LNCaP clone FGC (cell line): Measurements from ENCODE around the gene TNFAIP3.

Experiments used
- DNase-seq: peaks from one replicate; pipeline ENCODE4 v3.0.0-alpha.2; 2011; ENCODE audit warnings: low read depth
- H3K4me3 ChIP-seq: 2 replicates; pipeline ENCODE4 v1.5.1; 2011; ENCODE audit warnings: mild to moderate bottlenecking, low read depth, low read length, control low read depth
- TF ChIP-seq, protein P1 (sequence below): IDR thresholded peaks from 2 replicates; pipeline ENCODE4 v1.5.1; 2012; ENCODE audit warnings: mild to moderate bottlenecking; ENCODE audit not compliant: control insufficient read depth, insufficient read depth; ENCODE audit errors: extremely low read depth

Gene TNFAIP3

DNA sequence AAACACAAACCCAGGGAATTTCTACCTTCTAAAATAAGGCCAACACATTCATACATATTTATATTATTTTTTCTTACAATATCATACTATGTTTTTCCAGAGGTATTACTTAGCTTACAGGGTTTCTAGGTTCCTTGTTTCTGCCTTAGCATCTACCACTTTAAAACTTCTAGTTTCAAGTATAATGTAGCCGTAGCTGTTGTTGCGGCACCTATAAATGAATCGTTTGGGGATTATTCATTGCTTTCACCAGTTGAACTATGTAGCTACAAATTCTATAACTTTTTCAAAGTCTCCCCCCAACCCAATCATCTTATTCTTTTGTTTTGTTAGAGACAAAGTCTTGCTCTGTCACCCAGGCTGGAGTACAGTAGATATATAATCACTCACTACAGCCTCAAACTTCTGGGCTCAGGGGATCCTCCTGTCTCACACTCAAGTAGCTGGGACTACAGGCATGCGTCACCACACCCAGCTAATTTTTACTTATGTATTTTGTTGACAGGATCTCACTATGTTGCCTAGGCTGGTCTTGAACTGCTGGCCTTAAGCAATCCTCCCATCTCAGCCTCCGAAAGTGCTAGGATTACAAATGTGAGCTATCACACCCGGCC is 43.9 kb downstream of the TNFAIP3 start:
- TF ChIP-seq, protein P1, sequence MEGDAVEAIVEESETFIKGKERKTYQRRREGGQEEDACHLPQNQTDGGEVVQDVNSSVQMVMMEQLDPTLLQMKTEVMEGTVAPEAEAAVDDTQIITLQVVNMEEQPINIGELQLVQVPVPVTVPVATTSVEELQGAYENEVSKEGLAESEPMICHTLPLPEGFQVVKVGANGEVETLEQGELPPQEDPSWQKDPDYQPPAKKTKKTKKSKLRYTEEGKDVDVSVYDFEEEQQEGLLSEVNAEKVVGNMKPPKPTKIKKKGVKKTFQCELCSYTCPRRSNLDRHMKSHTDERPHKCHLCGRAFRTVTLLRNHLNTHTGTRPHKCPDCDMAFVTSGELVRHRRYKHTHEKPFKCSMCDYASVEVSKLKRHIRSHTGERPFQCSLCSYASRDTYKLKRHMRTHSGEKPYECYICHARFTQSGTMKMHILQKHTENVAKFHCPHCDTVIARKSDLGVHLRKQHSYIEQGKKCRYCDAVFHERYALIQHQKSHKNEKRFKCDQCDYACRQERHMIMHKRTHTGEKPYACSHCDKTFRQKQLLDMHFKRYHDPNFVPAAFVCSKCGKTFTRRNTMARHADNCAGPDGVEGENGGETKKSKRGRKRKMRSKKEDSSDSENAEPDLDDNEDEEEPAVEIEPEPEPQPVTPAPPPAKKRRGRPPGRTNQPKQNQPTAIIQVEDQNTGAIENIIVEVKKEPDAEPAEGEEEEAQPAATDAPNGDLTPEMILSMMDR, result no peak
- no peak overlapping the region for H3K4me3 ChIP-seq
- no peak for DNase-seq

DNA sequence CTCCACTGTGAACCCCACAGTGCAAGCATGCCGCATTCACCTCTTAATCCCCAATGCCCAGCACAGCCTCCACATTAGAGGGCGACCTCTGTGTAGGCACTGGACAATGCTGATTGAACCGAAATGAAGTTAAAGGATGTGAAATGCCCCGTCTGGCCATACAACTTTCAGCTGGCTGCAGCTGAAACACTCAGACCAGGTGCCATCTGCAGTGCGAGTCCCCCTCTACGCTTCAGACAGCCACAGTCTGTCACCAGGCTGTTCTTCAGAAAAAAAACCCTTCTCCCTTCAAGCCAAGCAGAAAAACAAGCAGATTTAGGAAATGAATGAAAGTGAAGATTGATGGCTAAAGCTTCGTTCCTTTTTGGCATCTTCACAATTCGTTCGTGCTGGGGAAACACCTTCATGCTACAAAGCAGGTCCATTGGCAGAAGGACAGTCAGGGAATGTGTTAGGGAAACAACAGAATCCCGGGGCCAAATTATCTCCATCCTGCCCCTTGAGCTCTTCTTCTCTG is 44.7 kb downstream of the TNFAIP3 start:
- TF ChIP-seq, protein P1, result no peak
- DNase-seq, result no peak
- no peak overlapping the region for H3K4me3 ChIP-seq

DNA sequence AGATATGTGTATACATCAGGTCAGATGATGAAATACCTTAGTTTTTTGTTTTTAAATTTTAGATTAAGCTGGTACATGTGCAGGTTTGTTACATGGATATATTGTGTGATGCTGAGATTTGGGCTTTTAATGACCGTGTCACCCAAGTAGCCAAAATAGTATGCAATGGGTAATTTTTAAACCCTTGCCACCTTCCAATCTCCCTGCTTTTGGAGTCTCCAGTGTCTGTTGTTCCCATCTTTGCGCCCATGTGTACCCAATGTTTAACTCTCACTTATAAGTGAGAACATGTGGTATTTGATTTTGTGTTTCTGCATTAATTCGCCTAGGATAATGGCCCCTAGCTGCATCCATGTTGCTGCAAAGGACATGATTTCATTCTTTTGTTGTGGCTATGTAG is 45.8 kb downstream of the TNFAIP3 start:
- DNase-seq, result no peak
- no peak overlapping the region for H3K4me3 ChIP-seq

DNA sequence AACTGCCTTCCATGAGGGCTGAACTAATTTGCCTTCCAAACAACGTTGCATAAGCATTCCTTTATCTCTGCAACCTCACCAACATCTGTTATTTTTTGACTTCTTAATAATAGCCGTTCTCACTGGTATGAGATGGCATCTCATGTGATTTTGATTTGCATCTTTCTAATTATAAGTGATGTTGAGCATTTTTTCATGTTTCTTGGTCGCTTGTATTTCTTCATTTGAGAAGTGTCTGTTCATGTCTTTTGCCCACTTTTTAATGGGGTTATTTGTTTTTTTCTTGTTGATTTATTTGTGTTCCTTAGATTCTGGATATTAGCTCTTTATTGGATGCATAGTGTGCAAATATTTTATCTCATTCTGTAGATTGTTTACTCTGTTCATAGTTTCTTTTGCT is 46.4 kb downstream of the TNFAIP3 start:
- TF ChIP-seq, protein P1, result no peak
- H3K4me3 ChIP-seq, result no peak overlapping the region
- no peak for DNase-seq

More for the DNA sequence above, 45.8 kb downstream of the TNFAIP3 start:
- TF ChIP-seq, protein P1, result no peak

DNA sequence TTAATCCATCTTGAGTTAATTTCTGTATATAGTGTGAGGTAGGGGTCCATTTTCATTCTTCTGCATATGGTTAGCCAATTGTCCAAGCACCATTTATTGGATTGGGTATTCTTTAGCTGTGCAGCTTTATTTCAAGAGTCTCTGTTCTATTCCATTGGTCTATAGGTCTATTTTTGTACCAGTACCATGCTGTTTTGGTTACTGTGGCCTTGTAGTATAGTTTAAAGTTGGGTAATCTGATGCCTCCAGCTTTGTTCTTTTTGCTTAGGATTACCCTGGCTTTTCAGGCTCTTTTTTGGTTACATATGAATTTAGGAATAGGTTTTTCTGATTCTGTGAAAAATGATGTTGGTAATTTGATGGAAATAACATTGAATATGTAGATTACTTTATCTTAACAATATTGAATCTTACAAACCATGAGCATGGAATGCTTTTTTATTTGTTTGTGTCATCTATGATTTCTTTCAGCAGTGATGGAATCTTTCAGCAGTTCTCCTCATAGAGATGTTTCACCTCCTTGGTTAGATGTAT is 47.0 kb downstream of the TNFAIP3 start:
- TF ChIP-seq, protein P1, result no peak
- no peak overlapping the region for H3K4me3 ChIP-seq
- DNase-seq, result no peak

DNA sequence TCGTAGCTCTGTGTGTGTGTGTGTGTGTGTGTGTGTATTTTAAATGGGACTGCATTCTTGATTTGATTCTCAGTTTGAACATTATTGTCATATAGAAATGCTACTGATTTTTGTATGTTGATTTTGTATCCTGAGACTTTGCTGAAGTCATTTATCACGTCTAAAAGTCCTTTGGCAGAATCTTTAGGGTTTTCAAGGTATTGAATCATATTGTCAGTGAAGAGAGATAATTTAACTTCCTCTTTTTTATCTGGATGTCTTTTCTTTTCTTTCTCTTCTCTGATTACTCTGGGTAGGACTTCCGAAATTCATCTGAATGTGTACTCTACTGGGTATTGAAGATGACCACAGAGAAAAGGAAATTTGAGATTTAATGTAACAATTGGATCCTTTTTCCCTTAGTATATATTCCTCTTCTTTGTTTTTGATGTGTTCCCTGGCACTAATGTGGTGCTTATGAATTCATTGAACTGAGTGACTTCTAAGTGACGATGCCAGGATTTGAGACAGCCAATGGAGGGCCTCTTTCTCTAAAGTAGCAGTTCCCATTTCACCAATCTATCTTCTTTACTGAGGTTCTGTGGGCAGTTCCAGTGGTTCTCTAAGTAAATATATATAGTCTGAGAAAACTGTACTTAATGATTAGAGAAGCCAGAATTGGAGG is 47.6 kb downstream of the TNFAIP3 start:
- DNase-seq, result no peak
- H3K4me3 ChIP-seq, result no peak overlapping the region
- TF ChIP-seq, protein P1, result no peak
